Head of caudate nucleus (tissue), 42 donors: ENCODE measurements around the gene KCNK2.

Experiments
- DNase-seq, 42 donors: peaks; one replicate each; pipeline versions ENCODE4 v3.0.0 to v3.0.0-alpha.2; 2020 to 2021; ENCODE audit warnings: mixed read lengths in 7 of 42
- intact Hi-C: fragments of 100-400 bp; cut with DNase I; formaldehyde crosslinking; loops from one replicate; pipeline ENCODE4 v1.15.0; 2022

The KCNK2 gene

GRCh38 chr1:215285013-215285800 lies 202.7 kb downstream of the KCNK2 start:
- no peak for DNase-seq
- intact Hi-C loops: no loop called here
